GM12891 (cell line): ENCODE data around the gene LUZP4.
"Not testable (repeated sequence)": the region's sequence is repeated elsewhere in the genome, so short reads cannot be mapped to it uniquely, and the experiment has no call there.

ENCODE experiments used
- DNase-seq: peaks from one replicate; pipeline ENCODE4 v3.0.0; 2011; ENCODE audit warnings: low spot score; ENCODE audit not compliant: insufficient read length
- FAIRE-seq: peaks from 2 replicates; lab custom pipeline; 2011; peaks lifted over from hg19 to GRCh38; lab: Jason Lieb, UNC
- PAX5 ChIP-seq: IDR thresholded peaks from 2 replicates; pipeline ENCODE4 v1.6.1; 2011; ENCODE audit warnings: low read length, moderate library complexity, mild to moderate bottlenecking; ENCODE audit not compliant: insufficient read depth, severe bottlenecking
- POLR2A ChIP-seq: IDR thresholded peaks from 2 replicates; pipeline ENCODE4 v1.6.1; 2011; ENCODE audit warnings: low read depth, low read length, control low read depth
- POLR2AphosphoS5 ChIP-seq: IDR thresholded peaks from 2 replicates; pipeline ENCODE4 v1.6.1; 2011; ENCODE audit warnings: low read depth, low read length, control low read depth
- POU2F2 ChIP-seq: IDR thresholded peaks from 2 replicates; pipeline ENCODE4 v1.6.1; 2011; ENCODE audit warnings: low read depth, mild to moderate bottlenecking, control low read depth, low read length, moderate library complexity
- SPI1 ChIP-seq: IDR thresholded peaks from 2 replicates; pipeline ENCODE4 v1.6.1; 2011; ENCODE audit warnings: low read depth, low read length, control low read depth
- TAF1 ChIP-seq: IDR thresholded peaks from 2 replicates; pipeline ENCODE4 v1.6.1; 2011; ENCODE audit warnings: low read depth, low read length, control low read depth

LUZP4 gene

DNA sequence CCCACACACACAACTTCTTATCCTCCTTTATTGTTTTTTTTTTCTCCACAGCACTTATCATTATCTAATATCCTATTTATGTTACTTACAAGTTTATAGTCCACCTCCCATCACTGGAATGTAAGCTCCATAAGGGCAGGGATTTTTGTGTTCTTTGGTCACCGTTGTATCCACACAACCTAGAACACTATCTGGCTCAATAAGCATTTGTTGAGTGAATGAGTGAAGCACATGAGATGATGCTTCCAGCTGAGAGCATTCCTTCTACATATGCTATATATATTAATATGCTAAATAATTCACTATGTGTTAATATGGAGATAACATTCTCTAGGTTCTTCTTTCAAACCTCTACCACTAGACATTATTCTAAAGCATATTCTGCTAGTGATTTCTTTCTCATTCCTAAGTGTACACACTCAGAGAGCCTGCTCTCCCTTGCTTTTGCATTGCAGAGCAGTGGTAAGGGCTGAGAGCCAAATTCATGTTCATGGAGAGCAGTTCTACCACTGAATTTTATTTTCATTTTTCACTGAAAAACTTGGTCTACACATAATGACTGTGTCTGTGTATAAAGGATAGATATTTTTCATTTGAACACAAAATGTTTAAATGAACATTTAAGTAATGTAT is 20.3 kb upstream of the LUZP4 start:
- TF ChIP-seq POLR2AphosphoS5 (no peak), POLR2A (no peak), TAF1 (no peak), POU2F2 (no peak), SPI1 (no peak)
- no peak for FAIRE-seq
- DNase-seq: no peak

DNA sequence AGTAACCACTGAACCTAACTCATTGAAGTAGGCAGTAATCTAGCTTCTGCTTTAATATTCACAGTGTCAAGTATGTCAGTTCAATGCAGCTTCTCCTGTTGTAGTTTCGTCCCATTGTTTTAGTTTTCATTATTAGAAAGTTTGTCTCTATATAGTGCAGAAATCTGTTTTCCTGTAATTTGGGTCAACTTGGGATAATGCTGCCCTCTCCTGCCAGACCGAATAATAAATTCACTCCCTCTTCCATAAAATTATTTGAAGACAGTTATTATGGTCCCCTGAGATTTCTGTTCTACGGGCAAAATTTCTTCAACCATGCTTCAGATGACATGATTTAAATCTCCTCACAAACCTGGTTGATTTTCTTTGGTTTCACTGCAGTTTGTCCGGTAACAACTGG is 4.6 kb upstream of the LUZP4 start:
- DNase-seq (no peak), FAIRE-seq (no peak)
- TF ChIP-seq PAX5 (no peak), SPI1 (no peak), POU2F2 (no peak), POLR2AphosphoS5 (no peak), POLR2A (no peak), TAF1 (no peak)

DNA sequence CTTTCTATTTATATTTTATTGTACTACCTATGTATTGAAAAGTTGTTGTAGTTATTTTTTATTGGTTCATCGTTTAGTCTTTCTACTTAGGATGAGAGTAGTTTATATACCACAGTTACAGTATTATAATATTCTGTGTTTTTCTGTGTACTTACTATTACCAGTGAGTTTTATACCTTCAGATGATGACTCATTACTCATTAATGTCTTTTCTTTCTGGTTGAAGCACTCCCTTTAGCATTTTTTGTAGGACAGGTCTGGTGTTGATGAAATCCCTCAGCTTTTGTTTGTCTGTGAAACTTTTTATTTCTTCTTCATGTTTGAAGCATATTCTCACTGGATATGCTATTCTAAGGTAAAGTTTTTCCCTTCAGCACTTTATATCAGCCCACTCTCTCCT is 7.7 kb downstream of the LUZP4 start:
- no peak for TF ChIP-seq POU2F2
- DNase-seq: no peak
- no peak for FAIRE-seq

DNA sequence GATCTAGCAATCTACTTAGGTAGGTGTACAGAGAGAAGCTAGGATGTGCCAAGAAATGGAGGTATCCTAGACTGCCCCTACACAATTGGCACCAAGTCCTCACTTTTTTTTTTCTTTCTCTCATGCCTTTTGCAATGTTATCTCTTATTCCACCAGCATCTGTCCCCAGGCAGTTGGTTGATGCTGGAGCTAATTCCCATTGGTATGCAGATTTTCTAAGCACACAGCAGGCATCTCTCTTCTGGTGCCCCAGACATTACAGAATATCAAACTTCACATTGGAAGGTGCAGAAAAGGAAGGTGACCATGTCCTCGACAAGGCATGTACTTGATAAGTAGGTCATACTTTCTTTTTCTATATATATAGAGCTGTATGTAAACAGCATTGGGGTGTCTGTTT is 21.6 kb downstream of the LUZP4 start:
- DNase-seq (no peak), FAIRE-seq (no peak)
- TF ChIP-seq POU2F2: no peak
- no peak for TF ChIP-seq PAX5
- no peak for TF ChIP-seq POLR2AphosphoS5
- TF ChIP-seq TAF1: no peak
- no peak for TF ChIP-seq SPI1
- TF ChIP-seq POLR2A: no peak

DNA sequence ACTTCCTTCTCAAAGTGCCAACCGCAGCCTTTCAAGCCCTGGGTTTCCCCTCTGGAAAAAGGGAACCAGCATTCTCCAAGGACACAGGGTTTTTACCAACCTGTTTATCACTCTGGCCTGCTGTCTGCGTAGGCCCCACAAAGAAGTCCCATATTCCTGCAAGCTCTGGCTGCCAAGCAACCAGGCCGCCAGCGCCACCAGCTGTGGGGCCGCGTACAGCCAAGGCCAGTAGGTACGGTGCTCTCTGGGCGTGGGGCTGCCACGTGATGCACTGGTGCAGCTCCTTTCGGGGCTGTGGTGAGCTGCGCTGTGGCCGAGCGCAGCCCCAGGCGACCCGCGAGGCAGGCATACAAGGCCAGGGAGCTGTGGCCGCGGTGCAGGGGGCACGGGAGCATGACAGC is 22.1 kb downstream of the LUZP4 start:
- DNase-seq (no peak), FAIRE-seq (no peak)

DNA sequence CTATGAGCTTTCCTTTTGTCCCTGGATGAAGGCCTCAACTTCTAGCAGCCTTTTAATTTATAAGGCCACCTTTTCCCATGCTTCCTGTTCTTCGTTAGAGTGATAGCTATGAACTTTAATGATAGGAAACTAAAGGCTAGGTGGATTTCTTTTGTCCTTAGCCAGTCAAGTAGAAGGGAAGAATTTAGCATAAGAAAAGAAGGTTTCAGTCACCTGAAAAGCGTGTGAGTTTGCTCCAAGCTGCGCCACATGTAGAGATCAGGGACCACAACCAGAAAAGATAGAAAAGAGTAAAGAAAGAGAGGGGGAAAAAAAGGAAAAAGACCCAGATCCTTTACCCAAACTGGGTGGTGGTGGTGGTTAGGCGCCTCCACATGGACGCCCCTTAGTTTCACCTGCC is 28.6 kb downstream of the LUZP4 start:
- FAIRE-seq (no peak), DNase-seq (no peak)
- TF ChIP-seq POU2F2 (no peak), TAF1 (no peak), POLR2AphosphoS5 (no peak), SPI1 (no peak), POLR2A (no peak), PAX5 (no peak)

More for the DNA sequence above, 22.1 kb downstream of the LUZP4 start:
- TF ChIP-seq PAX5 (no peak), POU2F2 (no peak), TAF1 (no peak), POLR2AphosphoS5 (no peak), SPI1 (no peak), POLR2A (no peak)

DNA sequence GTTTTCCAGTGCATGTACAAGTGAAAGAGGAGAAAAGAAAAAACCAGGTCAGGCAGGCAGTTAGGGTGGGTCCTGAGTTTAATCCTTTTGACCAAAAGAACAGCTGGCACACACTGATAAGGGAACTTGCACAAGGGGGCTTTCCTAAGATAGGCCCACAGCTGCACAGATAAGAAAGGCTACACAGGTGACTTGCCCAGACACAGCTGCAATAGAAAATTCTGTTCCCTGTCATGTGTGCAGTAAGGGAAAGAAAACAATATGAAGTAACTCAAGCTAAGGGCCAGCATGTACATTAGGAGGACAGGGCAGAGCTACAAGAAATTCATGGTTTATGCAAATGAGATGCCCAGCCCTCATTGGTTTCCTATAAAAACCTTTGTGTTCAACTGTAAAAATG is 32.9 kb downstream of the LUZP4 start:
- FAIRE-seq: no peak
- TF ChIP-seq SPI1 (no peak), PAX5 (no peak), POLR2AphosphoS5 (no peak), POLR2A (no peak), TAF1 (no peak), POU2F2 (no peak)
- no peak for DNase-seq

DNA sequence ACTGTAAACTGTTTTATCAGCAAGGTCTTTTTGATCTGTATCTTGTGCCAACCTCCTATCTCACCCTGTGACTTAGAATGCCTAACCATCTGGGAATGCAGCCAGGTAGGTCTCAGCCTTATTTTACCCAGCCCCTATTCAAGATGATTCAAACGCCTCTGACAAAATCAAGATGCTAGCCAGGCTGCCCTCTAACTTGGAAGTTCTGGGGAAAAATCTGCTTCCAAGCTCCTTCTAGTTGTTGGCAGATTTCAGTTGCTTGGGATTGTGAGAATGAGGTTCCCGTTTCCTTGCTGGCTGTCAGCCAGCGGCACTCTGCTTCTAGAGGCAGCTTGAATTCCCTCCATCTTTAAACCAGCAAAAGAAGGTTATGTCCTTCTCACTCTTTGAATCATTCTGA is 34.7 kb downstream of the LUZP4 start:
- DNase-seq (no peak), FAIRE-seq (no peak)
- TF ChIP-seq TAF1 (no peak), POLR2AphosphoS5 (no peak), PAX5 (no peak), POLR2A (no peak), POU2F2 (no peak), SPI1 (no peak)

DNA sequence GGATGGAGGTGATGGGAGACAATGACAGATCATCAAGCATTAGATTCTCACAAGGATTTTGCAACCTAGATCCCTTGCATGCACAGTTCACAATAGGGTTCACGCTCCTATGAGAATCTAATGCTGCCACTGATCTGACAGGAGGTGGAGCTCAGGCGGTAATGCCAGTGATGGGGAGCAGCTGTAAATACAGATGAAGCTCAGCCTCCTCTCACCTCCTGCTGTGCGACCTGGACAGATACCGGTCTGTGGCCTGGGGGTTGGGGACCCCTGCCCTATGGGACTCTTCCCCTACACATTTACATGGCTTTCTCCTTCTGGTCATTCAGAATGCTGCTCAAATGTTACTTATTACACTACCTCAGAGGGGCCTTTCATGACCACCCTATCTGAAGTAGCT is 39.8 kb downstream of the LUZP4 start:
- not testable (repeated sequence) for FAIRE-seq, DNase-seq

DNA sequence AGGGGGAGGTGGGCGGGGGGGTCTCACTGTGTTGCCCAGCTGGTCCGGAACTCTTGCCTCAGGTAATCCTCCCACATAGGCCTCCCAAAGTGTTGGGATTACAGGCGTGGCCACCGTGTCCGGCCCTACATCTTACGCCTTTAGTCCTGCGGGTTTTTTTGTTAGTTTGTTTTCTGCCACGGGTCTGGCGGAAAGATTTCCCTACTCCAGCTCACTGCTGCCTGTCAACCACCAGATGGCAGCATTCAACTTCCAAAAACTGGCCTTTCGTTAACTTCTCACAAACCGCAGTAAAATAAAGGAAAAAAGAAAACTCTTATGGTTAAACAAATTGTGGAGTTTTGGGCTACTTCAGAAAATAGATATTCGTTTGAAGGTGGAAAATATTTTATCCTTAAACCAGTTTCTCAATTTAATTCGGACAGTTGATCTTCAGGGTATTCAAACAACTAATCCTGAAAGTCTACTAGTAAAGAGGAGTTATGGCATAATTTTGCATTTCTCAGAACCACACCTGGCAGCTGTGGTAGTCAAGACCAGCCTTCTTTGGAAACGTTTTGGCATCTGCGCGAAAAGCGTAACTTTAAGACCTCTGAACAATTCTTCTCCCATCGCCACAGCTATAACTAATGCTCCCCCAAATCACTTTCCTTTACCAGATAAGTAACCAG is 41.1 kb downstream of the LUZP4 start:
- TF ChIP-seq SPI1 (no peak), POLR2A (no peak), POLR2AphosphoS5 (no peak), PAX5 (no peak), TAF1 (no peak), POU2F2 (no peak)
- DNase-seq (peak; percentile 18), FAIRE-seq (peak; percentile 82)

DNA sequence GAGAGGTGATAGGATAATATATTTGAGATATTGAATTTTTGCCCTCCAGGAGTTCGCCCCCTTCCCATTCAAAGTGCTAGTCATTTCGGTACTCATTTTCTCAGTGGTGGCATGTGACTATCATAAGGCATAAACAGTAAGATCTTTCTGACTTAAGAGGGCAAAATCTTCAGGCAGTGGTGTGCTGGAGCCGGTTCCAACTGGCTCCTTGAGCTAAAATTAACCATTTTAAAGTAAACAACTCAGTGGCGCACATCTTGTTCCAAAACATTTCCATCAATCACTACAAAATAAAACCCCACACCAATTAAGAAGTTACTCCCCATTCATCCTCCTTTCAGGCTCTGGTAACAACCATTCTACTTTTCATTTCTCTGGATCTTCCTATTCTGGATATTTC is 43.3 kb downstream of the LUZP4 start:
- no peak for DNase-seq
- TF ChIP-seq POU2F2: no peak
- no peak for TF ChIP-seq SPI1
- TF ChIP-seq POLR2A: no peak
- TF ChIP-seq POLR2AphosphoS5: no peak
- TF ChIP-seq TAF1: no peak
- no peak for TF ChIP-seq PAX5
- FAIRE-seq: no peak
